Endothelial cell (in vitro differentiated cells): ENCODE measurements around the gene ZER1. TPM values are rescaled to one million over a fixed set of nuclear protein-coding genes. Genes with fewer than 3 reads are reported as not detected.

Experiments used
- DNase-seq: peaks from one replicate; pipeline ENCODE4 v3.0.0; 2021; ENCODE audit warnings: low spot score
- H3K27ac Mint-ChIP-seq: one replicate; pipeline ENCODE4 v1.8.0; 2021; ENCODE audit warnings: mixed read lengths, inconsistent platforms; ENCODE audit not compliant: unreplicated experiment
- H3K27me3 Mint-ChIP-seq: one replicate; pipeline ENCODE4 v1.8.0; 2021; ENCODE audit warnings: mild to moderate bottlenecking, moderate library complexity, mixed read lengths, inconsistent platforms; ENCODE audit not compliant: unreplicated experiment
- H3K36me3 Mint-ChIP-seq: one replicate; pipeline ENCODE4 v1.8.0; 2021; ENCODE audit warnings: mild to moderate bottlenecking, low read depth, mixed read lengths, inconsistent platforms; ENCODE audit not compliant: unreplicated experiment
- H3K4me1 Mint-ChIP-seq: one replicate; pipeline ENCODE4 v1.8.0; 2021; ENCODE audit warnings: mild to moderate bottlenecking, mixed read lengths, inconsistent platforms; ENCODE audit not compliant: unreplicated experiment
- H3K4me3 Mint-ChIP-seq: one replicate; pipeline ENCODE4 v1.8.0; 2021; ENCODE audit warnings: mild to moderate bottlenecking, mixed read lengths, inconsistent platforms; ENCODE audit not compliant: unreplicated experiment
- H3K9me3 Mint-ChIP-seq: one replicate; pipeline ENCODE4 v1.8.0; 2021; ENCODE audit warnings: mixed read lengths, inconsistent platforms; ENCODE audit not compliant: unreplicated experiment
- total RNA-seq: library from RNA; stranded (reverse); fragmentation: NEBNext Ultra II Directional; extraction: Animal tissue kit (Norgen Biotek cat#: 25700); gene quantifications from one replicate; pipeline ENCODE4 v1.2.1, GENCODE V29; 2021; ENCODE audit not compliant: unreplicated experiment
- TF ChIP-seq, protein P1 (sequence below): fragments of 200-600 bp; sonication (generic); IDR thresholded peaks from one replicate; pipeline ENCODE4 v1.5.0; 2021; ENCODE audit warnings: antibody characterized with exemption; ENCODE audit not compliant: unreplicated experiment

ZER1 gene
- total RNA-seq, 1 donor from 2014 or later = 29.2 TPM

DNA sequence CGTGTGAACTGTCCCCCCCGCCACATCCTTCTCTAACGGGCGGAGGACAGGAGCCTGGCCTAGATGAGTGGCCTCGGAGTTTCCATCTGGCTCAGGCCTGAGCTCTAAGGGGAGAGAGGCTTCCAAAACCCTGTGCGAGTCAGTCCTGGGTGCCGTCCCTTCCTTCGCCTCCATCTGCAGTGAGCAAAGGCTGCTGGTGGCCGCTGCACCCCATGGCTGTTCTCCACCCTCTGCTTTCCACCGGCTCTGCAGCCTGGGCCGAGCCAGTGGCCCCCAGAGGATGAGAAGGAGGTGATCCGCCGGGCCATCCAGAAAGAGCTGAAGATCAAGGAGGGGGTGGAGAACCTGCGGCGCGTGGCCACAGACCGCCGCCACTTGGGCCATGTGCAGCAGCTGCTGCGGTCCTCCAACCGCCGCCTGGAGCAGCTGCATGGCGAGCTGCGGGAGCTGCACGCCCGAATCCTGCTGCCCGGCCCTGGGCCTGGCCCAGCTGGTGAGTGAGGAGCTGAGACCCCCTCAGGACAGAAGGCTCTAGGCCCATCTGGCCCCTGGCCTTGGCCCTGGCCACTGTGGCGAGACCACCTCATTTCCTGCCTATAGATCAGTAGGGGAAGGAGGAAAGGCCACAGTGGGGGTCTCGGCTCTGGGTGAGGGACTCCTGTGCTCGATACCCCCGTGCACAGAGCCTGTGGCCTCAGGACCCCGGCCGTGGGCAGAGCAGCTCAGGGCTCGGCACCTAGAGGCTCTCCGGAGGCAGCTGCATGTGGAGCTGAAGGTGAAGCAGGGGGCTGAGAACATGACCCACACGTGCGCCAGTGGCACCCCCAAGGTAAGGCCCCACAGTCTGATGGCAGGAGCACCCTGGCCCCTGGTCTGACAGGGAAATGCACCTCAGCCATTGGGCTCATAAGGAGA lies 66.4 kb downstream of the ZER1 start:
- Mint-ChIP-seq H3K27ac (no peak overlapping the region), H3K9me3 (no peaks in the 10 kb centered on the region), H3K4me3 (no peak overlapping the region), H3K4me1 (no peaks in the 10 kb centered on the region), H3K36me3 (no peaks in the 10 kb centered on the region), H3K27me3 (peaks cover 3% of the 10 kb centered on the region)
- no peak for DNase-seq
- TF ChIP-seq, protein P1, sequence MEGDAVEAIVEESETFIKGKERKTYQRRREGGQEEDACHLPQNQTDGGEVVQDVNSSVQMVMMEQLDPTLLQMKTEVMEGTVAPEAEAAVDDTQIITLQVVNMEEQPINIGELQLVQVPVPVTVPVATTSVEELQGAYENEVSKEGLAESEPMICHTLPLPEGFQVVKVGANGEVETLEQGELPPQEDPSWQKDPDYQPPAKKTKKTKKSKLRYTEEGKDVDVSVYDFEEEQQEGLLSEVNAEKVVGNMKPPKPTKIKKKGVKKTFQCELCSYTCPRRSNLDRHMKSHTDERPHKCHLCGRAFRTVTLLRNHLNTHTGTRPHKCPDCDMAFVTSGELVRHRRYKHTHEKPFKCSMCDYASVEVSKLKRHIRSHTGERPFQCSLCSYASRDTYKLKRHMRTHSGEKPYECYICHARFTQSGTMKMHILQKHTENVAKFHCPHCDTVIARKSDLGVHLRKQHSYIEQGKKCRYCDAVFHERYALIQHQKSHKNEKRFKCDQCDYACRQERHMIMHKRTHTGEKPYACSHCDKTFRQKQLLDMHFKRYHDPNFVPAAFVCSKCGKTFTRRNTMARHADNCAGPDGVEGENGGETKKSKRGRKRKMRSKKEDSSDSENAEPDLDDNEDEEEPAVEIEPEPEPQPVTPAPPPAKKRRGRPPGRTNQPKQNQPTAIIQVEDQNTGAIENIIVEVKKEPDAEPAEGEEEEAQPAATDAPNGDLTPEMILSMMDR = no peak

DNA sequence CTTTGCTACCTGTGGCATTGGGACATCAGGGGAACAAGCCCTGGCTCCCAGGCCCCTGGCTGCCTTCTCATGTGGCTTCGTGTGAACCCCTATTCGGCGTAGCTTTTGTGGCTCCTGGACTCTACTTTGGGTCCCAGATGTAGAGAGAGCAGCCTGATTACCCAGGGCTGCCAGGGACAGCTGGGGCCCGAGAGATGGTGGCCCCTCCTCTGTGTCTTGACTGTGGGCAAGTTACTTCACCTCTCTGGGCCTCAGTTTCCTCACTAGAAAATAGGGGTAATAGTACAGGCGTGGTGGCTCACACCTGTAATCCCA lies 67.4 kb downstream of the ZER1 start:
- Mint-ChIP-seq H3K4me1 (no peaks in the 10 kb centered on the region), H3K27me3 (peaks cover 3% of the 10 kb centered on the region), H3K4me3 (no peak overlapping the region), H3K36me3 (no peaks in the 10 kb centered on the region), H3K9me3 (no peaks in the 10 kb centered on the region), H3K27ac (no peak overlapping the region)
- TF ChIP-seq, protein P1 = no peak
- no peak for DNase-seq

- H3K4me3 Mint-ChIP-seq = peak overlapping the region; percentile 88
- no peaks in the 10 kb centered on the region for H3K4me1 Mint-ChIP-seq
- H3K27me3 Mint-ChIP-seq = peaks cover 3% of the 10 kb centered on the region
- H3K27ac Mint-ChIP-seq = no peak overlapping the region
- no peaks in the 10 kb centered on the region for H3K36me3 Mint-ChIP-seq
- TF ChIP-seq, protein P1 = no peak
- no peaks in the 10 kb centered on the region for H3K9me3 Mint-ChIP-seq
- no peak for DNase-seq
Measured at GRCh38 chr9:128703616-128704355, 67.9 kb downstream of the ZER1 start.

- Mint-ChIP-seq H3K4me3 (peak overlapping the region; percentile 88), H3K36me3 (no peaks in the 10 kb centered on the region)
- TF ChIP-seq, protein P1 = no peak
Measured at GRCh38 chr9:128702949-128703615, 68.6 kb downstream of the ZER1 start.

More at GRCh38 chr9:128702949-128703615, 68.6 kb downstream of the ZER1 start:
- no peak for DNase-seq
- no peaks in the 10 kb centered on the region for H3K9me3 Mint-ChIP-seq
- H3K27me3 Mint-ChIP-seq = peaks cover 3% of the 10 kb centered on the region
- no peaks in the 10 kb centered on the region for H3K4me1 Mint-ChIP-seq
- H3K27ac Mint-ChIP-seq = no peak overlapping the region
